B cell (primary cell): ENCODE data around the gene RBBP8NL.

ENCODE experiments used
- CTCF ChIP-seq: fragments of 200-600 bp; IDR thresholded peaks from one replicate; pipeline ENCODE4 v1.8.0; 2022; ENCODE audit warnings: antibody characterized with exemption, mild to moderate bottlenecking
- EZH2 ChIP-seq: IDR thresholded peaks from 2 replicates; pipeline ENCODE4 v1.6.1; 2012; ENCODE audit warnings: borderline replicate concordance, low read depth, mild to moderate bottlenecking, moderate library complexity, low read length; ENCODE audit not compliant: insufficient read depth, poor library complexity, severe bottlenecking

- TF ChIP-seq CTCF (no peak), EZH2 (no peak)
Measured at GRCh38 chr20:62452475-62453095, 25.2 kb upstream of the RBBP8NL start.
